HL-60 (cell line): ENCODE data around the gene SREBF1.

Source experiments
- DNase-seq, 2 experiments: peaks; one replicate each; pipeline ENCODE4 v3.0.0-alpha.2; 2010 to 2020; ENCODE audit warnings: low read depth in 1 of 2, low spot score in 1 of 2
- H3K27ac ChIP-seq: fragments of 250-450 bp; sonication (Bioruptor Pico); replicated peaks from 2 replicates; pipeline ENCODE4 v1.5.1; 2020; ENCODE audit warnings: mild to moderate bottlenecking, moderate library complexity
- H3K27me3 ChIP-seq: fragments of 250-450 bp; sonication (Bioruptor Pico); 2 replicates; pipeline ENCODE4 v1.5.1; 2021; ENCODE audit warnings: mild to moderate bottlenecking, moderate library complexity; ENCODE audit not compliant: insufficient read depth, poor library complexity, severe bottlenecking
- H3K4me3 ChIP-seq: replicated peaks from 2 replicates; pipeline ENCODE4 v1.5.1; 2011; ENCODE audit warnings: mild to moderate bottlenecking, control low read depth, low read length; ENCODE audit not compliant: insufficient read depth
- GABPA ChIP-seq: IDR thresholded peaks from 2 replicates; pipeline ENCODE4 v1.6.1; 2012; ENCODE audit warnings: low read depth
- POLR2AphosphoS5 ChIP-seq: IDR thresholded peaks from 2 replicates; pipeline ENCODE4 v1.6.1; 2012; ENCODE audit warnings: low read depth
- REST ChIP-seq: IDR thresholded peaks from 2 replicates; pipeline ENCODE4 v1.6.1; 2012; ENCODE audit warnings: low read depth; ENCODE audit not compliant: insufficient replicate concordance
- SPI1 ChIP-seq: IDR thresholded peaks from 2 replicates; pipeline ENCODE4 v1.6.1; 2012; ENCODE audit warnings: low read depth, mild to moderate bottlenecking, borderline replicate concordance
- TF ChIP-seq, protein P1 (sequence below): IDR thresholded peaks from one replicate; pipeline ENCODE4 v1.5.1; 2011; ENCODE audit warnings: low read length, control low read depth, inconsistent platforms; ENCODE audit not compliant: insufficient read depth

SREBF1 gene

GRCh38 chr17:17868641-17869522, 32.1 kb upstream of the SREBF1 start:
- Histone ChIP-seq H3K27me3 (no peaks in the 10 kb centered on the region), H3K4me3 (no peak overlapping the region), H3K27ac (no peak overlapping the region)
- no peak for TF ChIP-seq GABPA
- no peak for DNase-seq

DNA sequence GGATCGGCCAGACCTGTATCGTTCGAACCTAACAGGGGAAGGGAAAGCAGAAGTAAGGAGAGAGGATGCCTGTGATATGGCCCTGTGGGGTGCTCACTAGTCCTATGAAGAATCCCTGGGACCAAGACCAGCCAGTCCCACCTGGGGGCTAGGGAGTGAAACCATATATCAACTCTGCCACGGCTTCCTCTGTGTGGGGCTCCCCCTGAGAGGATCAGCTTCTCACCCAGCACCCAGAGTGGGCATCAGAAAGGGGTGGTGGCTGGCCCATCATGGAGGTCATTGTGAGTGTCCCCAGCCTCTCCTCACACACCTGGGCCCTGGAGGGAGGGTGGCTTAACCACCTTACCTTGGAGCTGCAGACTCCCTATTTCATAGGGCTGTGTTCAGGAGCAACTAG, 30.1 kb upstream of the SREBF1 start:
- DNase-seq = no peak
- no peaks in the 10 kb centered on the region for H3K27me3 ChIP-seq
- no peak overlapping the region for H3K27ac ChIP-seq
- TF ChIP-seq POLR2AphosphoS5 (no peak), SPI1 (no peak)
- no peak overlapping the region for H3K4me3 ChIP-seq

GRCh38 chr17:17866425-17866824, 29.6 kb upstream of the SREBF1 start:
- no peaks in the 10 kb centered on the region for H3K27me3 ChIP-seq
- H3K4me3 ChIP-seq = no peak overlapping the region
- no peak for TF ChIP-seq POLR2AphosphoS5
- TF ChIP-seq, protein P1, sequence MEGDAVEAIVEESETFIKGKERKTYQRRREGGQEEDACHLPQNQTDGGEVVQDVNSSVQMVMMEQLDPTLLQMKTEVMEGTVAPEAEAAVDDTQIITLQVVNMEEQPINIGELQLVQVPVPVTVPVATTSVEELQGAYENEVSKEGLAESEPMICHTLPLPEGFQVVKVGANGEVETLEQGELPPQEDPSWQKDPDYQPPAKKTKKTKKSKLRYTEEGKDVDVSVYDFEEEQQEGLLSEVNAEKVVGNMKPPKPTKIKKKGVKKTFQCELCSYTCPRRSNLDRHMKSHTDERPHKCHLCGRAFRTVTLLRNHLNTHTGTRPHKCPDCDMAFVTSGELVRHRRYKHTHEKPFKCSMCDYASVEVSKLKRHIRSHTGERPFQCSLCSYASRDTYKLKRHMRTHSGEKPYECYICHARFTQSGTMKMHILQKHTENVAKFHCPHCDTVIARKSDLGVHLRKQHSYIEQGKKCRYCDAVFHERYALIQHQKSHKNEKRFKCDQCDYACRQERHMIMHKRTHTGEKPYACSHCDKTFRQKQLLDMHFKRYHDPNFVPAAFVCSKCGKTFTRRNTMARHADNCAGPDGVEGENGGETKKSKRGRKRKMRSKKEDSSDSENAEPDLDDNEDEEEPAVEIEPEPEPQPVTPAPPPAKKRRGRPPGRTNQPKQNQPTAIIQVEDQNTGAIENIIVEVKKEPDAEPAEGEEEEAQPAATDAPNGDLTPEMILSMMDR = no peak
- no peak for TF ChIP-seq GABPA
- TF ChIP-seq SPI1 = no peak
- TF ChIP-seq REST = no peak
- DNase-seq = no peak
- H3K27ac ChIP-seq = no peak overlapping the region

DNA sequence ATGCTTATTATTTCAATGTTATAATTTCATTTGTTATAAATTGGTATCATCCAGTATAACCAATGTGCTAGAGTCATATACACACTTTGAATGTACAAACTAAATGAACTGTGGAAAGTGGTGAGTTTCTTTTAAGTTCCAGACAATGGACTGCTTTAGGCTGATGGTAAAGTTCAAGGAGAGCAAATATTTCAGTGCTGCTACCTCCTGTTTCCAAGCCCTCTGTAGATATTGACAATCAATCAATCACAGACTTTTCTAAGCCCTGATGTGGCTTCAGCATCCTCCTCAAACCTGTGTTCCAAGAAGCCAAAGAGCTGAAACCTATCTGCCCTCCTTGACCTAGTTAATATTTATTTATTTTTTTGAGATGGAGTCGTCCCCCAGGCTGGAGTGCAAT, 28.2 kb upstream of the SREBF1 start:
- DNase-seq = no peak
- Histone ChIP-seq H3K27ac (no peak overlapping the region), H3K4me3 (no peak overlapping the region), H3K27me3 (no peaks in the 10 kb centered on the region)
- TF ChIP-seq, protein P1 = no peak
- TF ChIP-seq POLR2AphosphoS5 (no peak), REST (no peak), SPI1 (no peak), GABPA (no peak)

- H3K4me3 ChIP-seq = no peak overlapping the region
- H3K27ac ChIP-seq = no peak overlapping the region
- DNase-seq = no peak
- TF ChIP-seq, protein P1 = no peak
- TF ChIP-seq GABPA = no peak
- no peak for TF ChIP-seq SPI1
- TF ChIP-seq POLR2AphosphoS5 = no peak
- TF ChIP-seq REST = no peak
- H3K27me3 ChIP-seq = no peaks in the 10 kb centered on the region
These were observed 24.0 kb upstream of the SREBF1 start for GRCh38 chr17:17860766-17861107.
